ENCODE measurements around the gene PHETA1.

- TF ChIP-seq POLR2A (IDR thresholded peaks at IDR 0.05; ENCODE audit: low read depth, low read length) (no peak), POLR2AphosphoS5 (IDR thresholded peaks at IDR 0.05; ENCODE audit: low read depth, low read length) (no peak), TAF1 (IDR thresholded peaks at IDR 0.05; ENCODE audit: borderline replicate concordance, low read depth, low read length) (no peak)
Observed at GRCh38 chr12:111359231-111359913, 9.5 kb downstream of the PHETA1 start.
